ENCODE results near the gene CMKLR1.

CMKLR1 gene

GRCh38 chr12:108297895-108298760 lies 41.0 kb downstream of the CMKLR1 start:
- no peak for DNase-seq

GRCh38 chr12:108297424-108297823 lies 41.7 kb downstream of the CMKLR1 start:
- no peak for DNase-seq

GRCh38 chr12:108296945-108297344 lies 42.2 kb downstream of the CMKLR1 start:
- no peak for DNase-seq

GRCh38 chr12:108295641-108296040 lies 43.5 kb downstream of the CMKLR1 start:
- DNase-seq = no peak

DNA sequence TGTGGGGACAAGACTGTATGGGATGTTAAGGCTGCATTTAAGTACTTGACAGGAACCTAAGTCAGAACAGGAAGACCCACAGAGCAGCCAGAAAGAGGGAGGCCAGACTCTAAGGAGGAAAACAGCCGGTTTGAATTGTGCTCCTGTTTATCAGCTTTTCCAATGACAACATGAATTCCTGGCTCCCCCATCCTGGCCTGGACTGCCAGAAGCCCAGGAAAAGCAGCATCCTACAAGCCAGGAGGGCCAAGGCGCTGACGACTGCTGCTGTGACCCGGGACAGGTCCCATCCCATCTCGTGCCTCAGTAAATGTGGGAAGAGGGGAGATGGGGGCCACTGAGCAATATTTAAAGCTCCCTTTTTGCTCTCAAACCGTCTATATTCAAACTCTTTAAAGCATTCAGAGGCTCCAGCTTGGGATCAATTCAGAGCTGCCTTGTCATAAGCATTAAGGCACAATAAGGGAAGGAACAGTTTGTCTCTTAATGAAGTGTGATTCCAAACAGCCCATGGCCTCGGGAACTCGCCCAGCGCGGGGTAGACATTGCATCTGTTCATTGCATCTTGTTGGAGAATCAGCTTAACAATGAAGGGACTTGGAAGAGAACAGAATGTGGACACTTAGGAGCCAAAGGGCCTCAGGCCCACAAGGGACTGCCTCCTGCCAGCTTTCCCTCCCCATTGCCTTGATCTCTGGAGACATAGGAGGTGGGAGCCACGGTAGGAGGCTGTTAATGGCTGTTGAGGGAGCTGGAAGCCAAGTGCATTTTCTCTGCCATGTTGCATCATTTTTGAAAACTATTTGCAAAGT lies 49.6 kb downstream of the CMKLR1 start:
- DNase-seq = no peak

GRCh38 chr12:108287227-108287626 lies 51.9 kb downstream of the CMKLR1 start:
- DNase-seq = no peak

DNA sequence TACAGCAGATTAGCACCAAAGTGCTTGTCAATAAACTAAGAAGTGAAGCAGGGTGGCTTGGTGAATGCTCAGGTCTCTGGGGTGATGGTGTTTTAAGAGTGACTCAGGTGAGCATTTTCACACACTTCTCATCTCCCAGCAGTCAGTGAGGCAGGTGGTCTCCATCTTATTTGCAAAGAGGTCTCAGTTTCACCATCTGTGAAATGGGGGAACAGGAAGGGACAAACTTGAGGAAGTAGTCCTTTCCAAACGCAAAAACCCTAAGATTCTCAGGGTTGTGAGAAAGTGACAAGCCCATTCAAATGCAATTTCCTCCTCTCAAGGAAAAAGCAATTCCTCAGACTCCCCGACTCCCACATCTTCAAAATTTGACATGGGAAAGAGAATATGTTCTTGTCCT lies 54.1 kb downstream of the CMKLR1 start:
- no peak for DNase-seq

DNA sequence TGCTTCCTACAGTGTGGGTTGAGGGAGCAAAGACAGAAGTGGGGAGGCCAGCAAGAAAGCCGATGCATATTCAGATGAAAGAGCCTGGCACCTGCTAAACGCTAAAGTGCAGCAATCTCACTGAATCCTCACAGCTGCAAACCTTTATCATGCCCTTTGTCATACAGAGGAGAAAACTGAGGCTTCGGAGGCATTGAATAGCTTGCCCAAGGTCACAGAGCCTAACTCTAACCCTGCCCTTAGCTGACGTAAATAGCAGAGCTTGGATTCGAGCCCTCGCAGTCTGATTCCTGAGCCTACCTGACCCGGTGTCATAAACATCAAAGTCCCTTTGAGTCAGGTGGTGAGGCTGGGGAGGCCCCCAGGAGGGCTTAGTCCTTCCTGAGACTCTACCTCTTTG lies 54.9 kb downstream of the CMKLR1 start:
- DNase-seq = no peak

DNA sequence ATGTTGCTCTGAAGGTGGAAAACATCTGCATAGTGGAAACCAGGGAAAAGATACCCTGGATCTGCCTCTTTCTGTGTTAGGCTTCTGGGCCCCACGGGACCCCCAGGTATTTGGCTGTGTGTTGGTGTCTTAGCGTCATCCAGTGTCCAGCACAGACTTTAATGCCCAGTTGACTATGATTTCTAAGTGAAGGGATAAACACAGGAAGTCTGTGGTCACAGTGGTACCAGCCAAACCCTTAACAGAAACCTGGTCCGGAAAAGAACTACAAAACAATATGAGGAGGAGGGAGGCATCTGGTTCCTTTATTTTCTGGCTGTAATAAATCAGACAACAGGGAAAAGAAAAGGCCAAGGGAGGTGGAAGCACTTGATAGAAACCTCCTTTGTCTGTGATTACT lies 56.4 kb downstream of the CMKLR1 start:
- DNase-seq = no peak

DNA sequence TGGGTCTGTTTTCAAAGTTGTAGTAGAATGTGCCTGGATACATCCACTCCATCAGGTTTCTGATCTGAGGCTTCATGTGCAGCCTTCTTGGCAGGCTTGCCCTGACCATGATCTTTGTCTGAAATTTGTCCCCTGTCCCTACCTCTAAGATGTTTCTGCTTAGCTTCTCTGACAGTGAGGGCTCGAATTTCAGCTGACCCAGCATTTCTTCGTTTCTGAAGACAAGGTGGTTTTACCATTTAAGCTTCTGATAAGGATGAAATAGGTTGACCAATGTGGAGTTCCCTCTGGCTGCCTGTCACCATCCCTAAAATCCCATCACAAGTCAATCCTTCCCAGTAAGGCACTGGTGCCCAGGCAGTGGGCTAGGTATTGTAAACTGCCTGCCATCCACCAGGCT lies 57.0 kb downstream of the CMKLR1 start:
- DNase-seq = no peak

GRCh38 chr12:108277613-108278012 lies 61.5 kb downstream of the CMKLR1 start:
- no peak for DNase-seq

DNA sequence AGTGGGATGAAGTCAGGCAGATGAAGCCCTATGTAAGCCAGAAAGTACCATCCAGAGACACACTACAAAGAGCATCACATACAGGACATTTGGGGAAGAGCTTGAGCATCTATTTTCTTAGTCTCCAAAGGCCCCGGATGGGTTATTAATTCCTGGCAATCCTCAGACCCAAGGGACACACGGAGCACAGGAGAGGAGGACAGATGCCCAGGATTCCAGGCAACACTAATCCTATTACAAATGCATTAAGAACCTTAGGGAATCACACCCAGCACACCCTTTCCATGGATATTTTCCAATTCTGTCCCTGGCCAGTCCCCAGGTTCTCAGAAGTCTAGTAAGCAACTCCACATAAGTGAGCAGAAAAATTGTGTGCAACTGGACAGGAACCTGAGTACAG lies 65.9 kb downstream of the CMKLR1 start:
- no peak for DNase-seq

- no peak for DNase-seq
Observed at GRCh38 chr12:108271951-108272872, 66.9 kb downstream of the CMKLR1 start.

DNA sequence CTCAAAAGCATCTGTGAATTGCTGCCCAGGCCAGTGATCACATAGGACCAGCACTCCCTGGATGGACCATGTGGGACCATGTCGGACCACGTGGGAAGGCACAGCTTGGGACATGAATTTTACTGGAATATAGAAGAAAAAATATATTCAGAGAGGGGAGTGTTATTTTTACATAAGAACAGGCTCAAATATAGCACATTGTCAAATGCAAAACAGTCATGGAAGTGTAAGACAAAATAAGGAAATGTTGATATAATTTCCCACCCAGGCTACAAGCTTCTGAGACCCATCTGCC lies 68.3 kb downstream of the CMKLR1 start:
- DNase-seq = no peak

- no peak for DNase-seq
Observed at GRCh38 chr12:108270035-108270848, 68.9 kb downstream of the CMKLR1 start.

DNA sequence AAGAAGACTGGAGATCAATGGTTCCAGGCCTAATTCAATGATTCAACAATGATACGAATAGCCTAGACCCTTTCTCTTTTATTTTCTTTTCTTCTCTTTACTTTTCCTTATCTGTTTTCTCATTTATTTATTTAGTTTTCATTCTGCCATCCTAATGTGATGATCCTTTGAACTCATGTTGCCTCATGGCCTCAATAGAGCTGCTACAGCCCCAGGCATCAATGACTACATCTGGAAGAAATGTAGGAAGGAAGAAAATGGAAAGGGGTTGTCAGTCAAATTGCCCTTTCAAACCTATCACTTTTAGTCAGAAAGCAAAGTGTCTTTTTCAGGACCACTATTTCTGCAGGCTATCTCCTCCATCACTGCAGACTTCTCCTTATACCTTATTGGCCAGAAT lies 69.9 kb downstream of the CMKLR1 start:
- no peak for DNase-seq

DNA sequence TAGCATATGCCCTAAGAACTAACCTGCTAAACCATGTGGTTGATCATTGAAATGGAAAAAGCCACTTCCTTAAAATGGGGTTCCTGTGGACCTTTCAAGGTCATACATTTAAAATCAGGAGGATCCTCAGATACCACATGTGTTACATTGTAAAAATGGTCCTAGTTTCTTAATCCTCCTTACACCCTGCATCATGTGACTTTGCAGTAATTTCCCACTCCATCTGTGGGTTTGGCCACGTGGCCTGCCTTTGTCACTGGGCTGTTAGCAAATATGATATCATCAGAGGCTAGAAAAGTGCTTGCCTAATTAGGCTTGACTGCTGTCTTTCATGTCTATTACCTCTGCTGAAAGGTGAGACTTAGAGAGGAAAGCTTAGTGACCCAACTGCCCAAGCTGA lies 70.7 kb downstream of the CMKLR1 start:
- DNase-seq = no peak

DNA sequence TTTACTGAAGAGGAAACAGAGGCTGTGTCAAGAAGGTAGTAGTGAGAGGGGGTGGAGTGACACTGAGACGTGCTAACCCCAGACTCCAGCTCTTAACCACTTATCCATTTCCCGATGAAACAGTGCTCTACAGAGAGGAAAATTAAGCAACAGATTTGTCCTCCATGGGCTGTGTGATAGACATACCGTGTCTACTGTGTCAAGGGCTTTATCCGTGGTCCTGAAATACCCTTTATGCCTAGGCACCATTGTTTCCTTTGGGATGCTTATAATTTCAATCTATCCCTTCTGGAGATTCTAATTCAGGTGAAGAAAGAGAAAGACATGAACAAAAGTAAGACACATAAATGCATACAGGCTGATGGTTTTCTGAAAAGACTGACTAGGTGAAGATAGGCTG lies 71.7 kb downstream of the CMKLR1 start:
- DNase-seq = no peak

- no peak for DNase-seq
Observed at GRCh38 chr12:108266131-108266530, 73.0 kb downstream of the CMKLR1 start.

GRCh38 chr12:108265505-108265904 lies 73.6 kb downstream of the CMKLR1 start:
- DNase-seq = no peak

DNA sequence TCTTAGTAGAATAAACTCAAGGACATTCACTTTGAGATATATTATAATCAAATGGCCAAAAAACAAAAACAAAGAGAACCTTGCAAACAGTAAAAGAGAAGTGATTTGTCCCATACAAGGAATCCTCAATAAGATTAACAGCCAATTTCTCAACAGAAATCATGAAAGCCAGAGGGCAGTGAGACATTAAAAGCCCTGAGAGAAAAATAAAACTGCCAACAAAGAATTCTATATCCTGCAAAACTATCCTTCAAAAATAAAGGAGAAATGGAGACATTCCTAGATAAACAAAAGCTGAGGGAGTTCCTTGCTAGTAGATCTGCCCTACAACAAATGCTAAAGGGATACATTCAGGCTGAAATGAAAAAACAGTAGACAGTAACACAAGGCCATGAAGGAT lies 78.1 kb downstream of the CMKLR1 start:
- DNase-seq = no peak

DNA sequence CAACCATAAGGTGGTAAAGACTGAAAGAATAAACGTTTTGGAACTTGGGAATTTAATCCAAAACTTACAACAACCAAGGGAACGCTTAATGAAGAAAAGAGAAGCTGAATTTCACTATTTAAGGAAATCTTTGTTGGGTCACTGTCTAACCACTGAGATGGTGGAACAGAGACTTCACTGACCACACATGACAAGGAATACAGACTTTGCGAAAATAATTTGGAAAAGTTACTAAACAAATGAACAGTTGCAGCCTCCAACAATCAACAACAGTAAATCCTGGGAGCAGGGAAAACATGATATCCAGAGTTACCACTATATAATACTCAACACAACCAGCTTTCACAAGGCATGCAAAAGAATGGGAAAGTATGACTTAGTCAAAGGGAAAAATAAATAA lies 79.1 kb downstream of the CMKLR1 start:
- DNase-seq = no peak

All from GF-D8 (cell line).